Left lobe of liver (tissue), 2 donors: ENCODE data around the gene RASL10A. TPM values are rescaled to one million over a fixed set of nuclear protein-coding genes. Genes with fewer than 3 reads are reported as not detected.

ENCODE experiments used
- ATAC-seq: fragments of 200-7000 bp; cut with Tn5 transposase; one replicate; pipeline ENCODE4 v1.9.1; 2020; ENCODE audit warnings: mild to moderate bottlenecking, moderate library complexity
- DNase-seq: peaks from one replicate; pipeline ENCODE4 v3.0.0-alpha.2; 2020; ENCODE audit warnings: low spot score
- total RNA-seq: library from RNA; stranded (reverse); gene quantifications from one replicate; pipeline ENCODE4 v1.2.1, GENCODE V29; 2021
- donor health status: DM: no; HTN: no; CAD: no; lungs with moderate emphysema.
- donor health status: DM: no; HTN: yes; CAD: no.

The RASL10A gene
- total RNA-seq, 1 donor from 2014 or later: 1.0 TPM

- ATAC-seq (peak; percentile 18), DNase-seq (no peak)
Observed at GRCh38 chr22:29275167-29275566, 40.3 kb downstream of the RASL10A start.

GRCh38 chr22:29272624-29273023 lies 42.9 kb downstream of the RASL10A start:
- ATAC-seq (no peak), DNase-seq (peak; percentile 30)

- ATAC-seq (peak; percentile 4), DNase-seq (peak; percentile 41)
Observed at GRCh38 chr22:29270475-29271271, 44.8 kb downstream of the RASL10A start.

GRCh38 chr22:29269731-29270474 lies 45.6 kb downstream of the RASL10A start:
- DNase-seq (peak; percentile 44), ATAC-seq (no peak)

- ATAC-seq (no peak), DNase-seq (peak; percentile 46)
Observed at GRCh38 chr22:29269230-29269604, 46.3 kb downstream of the RASL10A start.

GRCh38 chr22:29268511-29269229 lies 46.8 kb downstream of the RASL10A start:
- DNase-seq: peak; percentile 79
- ATAC-seq: peak; percentile 71

GRCh38 chr22:29267858-29268510 lies 47.5 kb downstream of the RASL10A start, which contains the start of the genes EWSR1 and RHBDD3:
EWSR1 (plus strand) TSS chr22:29268268; CDS start chr22:29268337, 69 bp downstream.
RHBDD3 (minus strand) TSS chr22:29267981; CDS start chr22:29265626, 2,355 bp downstream.
- ATAC-seq (peak; percentile 85), DNase-seq (peak; percentile 97)

GRCh38 chr22:29267462-29267857 lies 48.0 kb downstream of the RASL10A start:
- no peak for ATAC-seq
- DNase-seq: no peak

- no peak for ATAC-seq
- DNase-seq: peak; percentile 50
Observed at GRCh38 chr22:29266564-29267461, 48.7 kb downstream of the RASL10A start.

GRCh38 chr22:29265929-29266328 lies 49.6 kb downstream of the RASL10A start:
- DNase-seq: peak; percentile 44
- no peak for ATAC-seq

GRCh38 chr22:29265305-29265704 lies 50.2 kb downstream of the RASL10A start:
- peak; percentile 48 for DNase-seq
- ATAC-seq: no peak

- DNase-seq: peak; percentile 44
- ATAC-seq: no peak
Observed at GRCh38 chr22:29263791-29264276, 51.7 kb downstream of the RASL10A start.

Other genes starting within 250 kb of the RASL10A start
- 4.9 TPM for gene KREMEN1, start 242.7 kb downstream of the RASL10A start, total RNA-seq
- gene EMID1, start 109.8 kb downstream of the RASL10A start, total RNA-seq: 1.3 TPM
- 18.9 TPM for gene RHBDD3, start 47.7 kb downstream of the RASL10A start, total RNA-seq
- gene EWSR1, start 47.4 kb downstream of the RASL10A start, total RNA-seq: 93.3 TPM
- 14.3 TPM for gene GAS2L1, start 9.0 kb downstream of the RASL10A start, total RNA-seq
- 37.9 TPM for gene AP1B1, start 72.9 kb upstream of the RASL10A start, total RNA-seq
- gene RFPL1, start 122.9 kb upstream of the RASL10A start, total RNA-seq: 0.45 TPM
- 0.15 TPM for gene NEFH, start 164.5 kb upstream of the RASL10A start, total RNA-seq
- 17.4 TPM for gene THOC5, start 238.1 kb upstream of the RASL10A start, total RNA-seq